ENCODE results near the gene SHROOM3.

DNA sequence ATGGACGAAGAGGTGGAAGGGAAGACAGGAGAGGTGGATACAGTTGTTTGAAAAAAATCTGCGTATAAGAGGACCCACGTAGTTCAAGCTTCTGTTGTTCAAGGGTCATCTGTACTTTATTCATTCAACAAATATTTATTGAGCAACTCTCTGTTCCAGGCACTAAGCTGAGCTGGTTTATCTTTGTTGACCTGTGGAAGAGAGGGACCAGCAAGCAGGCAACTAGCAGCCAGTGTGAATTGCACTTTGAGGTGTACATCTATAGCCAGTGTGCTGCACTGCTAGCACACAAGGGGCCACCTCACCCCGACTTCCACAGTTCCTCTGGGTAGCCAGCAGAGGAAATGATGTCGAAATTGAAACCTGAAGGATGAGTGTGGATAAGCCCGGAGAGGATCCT lies 271.6 kb downstream of the SHROOM3 start:
- no peak for TF ChIP-seq EZH2phosphoT487 (IDR thresholded peaks at IDR 0.05; ENCODE audit: unreplicated experiment)
- TF ChIP-seq, protein P1, sequence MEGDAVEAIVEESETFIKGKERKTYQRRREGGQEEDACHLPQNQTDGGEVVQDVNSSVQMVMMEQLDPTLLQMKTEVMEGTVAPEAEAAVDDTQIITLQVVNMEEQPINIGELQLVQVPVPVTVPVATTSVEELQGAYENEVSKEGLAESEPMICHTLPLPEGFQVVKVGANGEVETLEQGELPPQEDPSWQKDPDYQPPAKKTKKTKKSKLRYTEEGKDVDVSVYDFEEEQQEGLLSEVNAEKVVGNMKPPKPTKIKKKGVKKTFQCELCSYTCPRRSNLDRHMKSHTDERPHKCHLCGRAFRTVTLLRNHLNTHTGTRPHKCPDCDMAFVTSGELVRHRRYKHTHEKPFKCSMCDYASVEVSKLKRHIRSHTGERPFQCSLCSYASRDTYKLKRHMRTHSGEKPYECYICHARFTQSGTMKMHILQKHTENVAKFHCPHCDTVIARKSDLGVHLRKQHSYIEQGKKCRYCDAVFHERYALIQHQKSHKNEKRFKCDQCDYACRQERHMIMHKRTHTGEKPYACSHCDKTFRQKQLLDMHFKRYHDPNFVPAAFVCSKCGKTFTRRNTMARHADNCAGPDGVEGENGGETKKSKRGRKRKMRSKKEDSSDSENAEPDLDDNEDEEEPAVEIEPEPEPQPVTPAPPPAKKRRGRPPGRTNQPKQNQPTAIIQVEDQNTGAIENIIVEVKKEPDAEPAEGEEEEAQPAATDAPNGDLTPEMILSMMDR (conservative IDR thresholded peaks at IDR 0.05; ENCODE audit: low read depth in 2 of 2): no peak
- no peak for TF ChIP-seq POLR2AphosphoS5 (IDR thresholded peaks at IDR 0.05; ENCODE audit: low read depth)
- no peak for TF ChIP-seq JUNB (IDR thresholded peaks at IDR 0.05; ENCODE audit: unreplicated experiment)
- TF ChIP-seq, protein P2, sequence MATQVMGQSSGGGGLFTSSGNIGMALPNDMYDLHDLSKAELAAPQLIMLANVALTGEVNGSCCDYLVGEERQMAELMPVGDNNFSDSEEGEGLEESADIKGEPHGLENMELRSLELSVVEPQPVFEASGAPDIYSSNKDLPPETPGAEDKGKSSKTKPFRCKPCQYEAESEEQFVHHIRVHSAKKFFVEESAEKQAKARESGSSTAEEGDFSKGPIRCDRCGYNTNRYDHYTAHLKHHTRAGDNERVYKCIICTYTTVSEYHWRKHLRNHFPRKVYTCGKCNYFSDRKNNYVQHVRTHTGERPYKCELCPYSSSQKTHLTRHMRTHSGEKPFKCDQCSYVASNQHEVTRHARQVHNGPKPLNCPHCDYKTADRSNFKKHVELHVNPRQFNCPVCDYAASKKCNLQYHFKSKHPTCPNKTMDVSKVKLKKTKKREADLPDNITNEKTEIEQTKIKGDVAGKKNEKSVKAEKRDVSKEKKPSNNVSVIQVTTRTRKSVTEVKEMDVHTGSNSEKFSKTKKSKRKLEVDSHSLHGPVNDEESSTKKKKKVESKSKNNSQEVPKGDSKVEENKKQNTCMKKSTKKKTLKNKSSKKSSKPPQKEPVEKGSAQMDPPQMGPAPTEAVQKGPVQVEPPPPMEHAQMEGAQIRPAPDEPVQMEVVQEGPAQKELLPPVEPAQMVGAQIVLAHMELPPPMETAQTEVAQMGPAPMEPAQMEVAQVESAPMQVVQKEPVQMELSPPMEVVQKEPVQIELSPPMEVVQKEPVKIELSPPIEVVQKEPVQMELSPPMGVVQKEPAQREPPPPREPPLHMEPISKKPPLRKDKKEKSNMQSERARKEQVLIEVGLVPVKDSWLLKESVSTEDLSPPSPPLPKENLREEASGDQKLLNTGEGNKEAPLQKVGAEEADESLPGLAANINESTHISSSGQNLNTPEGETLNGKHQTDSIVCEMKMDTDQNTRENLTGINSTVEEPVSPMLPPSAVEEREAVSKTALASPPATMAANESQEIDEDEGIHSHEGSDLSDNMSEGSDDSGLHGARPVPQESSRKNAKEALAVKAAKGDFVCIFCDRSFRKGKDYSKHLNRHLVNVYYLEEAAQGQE (IDR thresholded peaks at IDR 0.05; ENCODE audit: unreplicated experiment): no peak
- no peak for TF ChIP-seq EZH2 (IDR thresholded peaks at IDR 0.05; ENCODE audit: low read depth, unreplicated experiment)
- no peak for TF ChIP-seq STAT1 (IDR thresholded peaks at IDR 0.05; ENCODE audit: unreplicated experiment)
- TF ChIP-seq NANOG (IDR thresholded peaks at IDR 0.05; ENCODE audit: borderline replicate concordance): no peak
- TF ChIP-seq, protein P3, sequence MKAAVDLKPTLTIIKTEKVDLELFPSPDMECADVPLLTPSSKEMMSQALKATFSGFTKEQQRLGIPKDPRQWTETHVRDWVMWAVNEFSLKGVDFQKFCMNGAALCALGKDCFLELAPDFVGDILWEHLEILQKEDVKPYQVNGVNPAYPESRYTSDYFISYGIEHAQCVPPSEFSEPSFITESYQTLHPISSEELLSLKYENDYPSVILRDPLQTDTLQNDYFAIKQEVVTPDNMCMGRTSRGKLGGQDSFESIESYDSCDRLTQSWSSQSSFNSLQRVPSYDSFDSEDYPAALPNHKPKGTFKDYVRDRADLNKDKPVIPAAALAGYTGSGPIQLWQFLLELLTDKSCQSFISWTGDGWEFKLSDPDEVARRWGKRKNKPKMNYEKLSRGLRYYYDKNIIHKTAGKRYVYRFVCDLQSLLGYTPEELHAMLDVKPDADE (IDR thresholded peaks at IDR 0.05): no peak
- TF ChIP-seq CREB1 (CRISPR knock-in tag; IDR thresholded peaks at IDR 0.05; ENCODE audit: low read depth): no peak
- no peak for TF ChIP-seq ZNF331 (CRISPR knock-in tag; IDR thresholded peaks at IDR 0.05; ENCODE audit: low read depth)
- TF ChIP-seq, protein P4, sequence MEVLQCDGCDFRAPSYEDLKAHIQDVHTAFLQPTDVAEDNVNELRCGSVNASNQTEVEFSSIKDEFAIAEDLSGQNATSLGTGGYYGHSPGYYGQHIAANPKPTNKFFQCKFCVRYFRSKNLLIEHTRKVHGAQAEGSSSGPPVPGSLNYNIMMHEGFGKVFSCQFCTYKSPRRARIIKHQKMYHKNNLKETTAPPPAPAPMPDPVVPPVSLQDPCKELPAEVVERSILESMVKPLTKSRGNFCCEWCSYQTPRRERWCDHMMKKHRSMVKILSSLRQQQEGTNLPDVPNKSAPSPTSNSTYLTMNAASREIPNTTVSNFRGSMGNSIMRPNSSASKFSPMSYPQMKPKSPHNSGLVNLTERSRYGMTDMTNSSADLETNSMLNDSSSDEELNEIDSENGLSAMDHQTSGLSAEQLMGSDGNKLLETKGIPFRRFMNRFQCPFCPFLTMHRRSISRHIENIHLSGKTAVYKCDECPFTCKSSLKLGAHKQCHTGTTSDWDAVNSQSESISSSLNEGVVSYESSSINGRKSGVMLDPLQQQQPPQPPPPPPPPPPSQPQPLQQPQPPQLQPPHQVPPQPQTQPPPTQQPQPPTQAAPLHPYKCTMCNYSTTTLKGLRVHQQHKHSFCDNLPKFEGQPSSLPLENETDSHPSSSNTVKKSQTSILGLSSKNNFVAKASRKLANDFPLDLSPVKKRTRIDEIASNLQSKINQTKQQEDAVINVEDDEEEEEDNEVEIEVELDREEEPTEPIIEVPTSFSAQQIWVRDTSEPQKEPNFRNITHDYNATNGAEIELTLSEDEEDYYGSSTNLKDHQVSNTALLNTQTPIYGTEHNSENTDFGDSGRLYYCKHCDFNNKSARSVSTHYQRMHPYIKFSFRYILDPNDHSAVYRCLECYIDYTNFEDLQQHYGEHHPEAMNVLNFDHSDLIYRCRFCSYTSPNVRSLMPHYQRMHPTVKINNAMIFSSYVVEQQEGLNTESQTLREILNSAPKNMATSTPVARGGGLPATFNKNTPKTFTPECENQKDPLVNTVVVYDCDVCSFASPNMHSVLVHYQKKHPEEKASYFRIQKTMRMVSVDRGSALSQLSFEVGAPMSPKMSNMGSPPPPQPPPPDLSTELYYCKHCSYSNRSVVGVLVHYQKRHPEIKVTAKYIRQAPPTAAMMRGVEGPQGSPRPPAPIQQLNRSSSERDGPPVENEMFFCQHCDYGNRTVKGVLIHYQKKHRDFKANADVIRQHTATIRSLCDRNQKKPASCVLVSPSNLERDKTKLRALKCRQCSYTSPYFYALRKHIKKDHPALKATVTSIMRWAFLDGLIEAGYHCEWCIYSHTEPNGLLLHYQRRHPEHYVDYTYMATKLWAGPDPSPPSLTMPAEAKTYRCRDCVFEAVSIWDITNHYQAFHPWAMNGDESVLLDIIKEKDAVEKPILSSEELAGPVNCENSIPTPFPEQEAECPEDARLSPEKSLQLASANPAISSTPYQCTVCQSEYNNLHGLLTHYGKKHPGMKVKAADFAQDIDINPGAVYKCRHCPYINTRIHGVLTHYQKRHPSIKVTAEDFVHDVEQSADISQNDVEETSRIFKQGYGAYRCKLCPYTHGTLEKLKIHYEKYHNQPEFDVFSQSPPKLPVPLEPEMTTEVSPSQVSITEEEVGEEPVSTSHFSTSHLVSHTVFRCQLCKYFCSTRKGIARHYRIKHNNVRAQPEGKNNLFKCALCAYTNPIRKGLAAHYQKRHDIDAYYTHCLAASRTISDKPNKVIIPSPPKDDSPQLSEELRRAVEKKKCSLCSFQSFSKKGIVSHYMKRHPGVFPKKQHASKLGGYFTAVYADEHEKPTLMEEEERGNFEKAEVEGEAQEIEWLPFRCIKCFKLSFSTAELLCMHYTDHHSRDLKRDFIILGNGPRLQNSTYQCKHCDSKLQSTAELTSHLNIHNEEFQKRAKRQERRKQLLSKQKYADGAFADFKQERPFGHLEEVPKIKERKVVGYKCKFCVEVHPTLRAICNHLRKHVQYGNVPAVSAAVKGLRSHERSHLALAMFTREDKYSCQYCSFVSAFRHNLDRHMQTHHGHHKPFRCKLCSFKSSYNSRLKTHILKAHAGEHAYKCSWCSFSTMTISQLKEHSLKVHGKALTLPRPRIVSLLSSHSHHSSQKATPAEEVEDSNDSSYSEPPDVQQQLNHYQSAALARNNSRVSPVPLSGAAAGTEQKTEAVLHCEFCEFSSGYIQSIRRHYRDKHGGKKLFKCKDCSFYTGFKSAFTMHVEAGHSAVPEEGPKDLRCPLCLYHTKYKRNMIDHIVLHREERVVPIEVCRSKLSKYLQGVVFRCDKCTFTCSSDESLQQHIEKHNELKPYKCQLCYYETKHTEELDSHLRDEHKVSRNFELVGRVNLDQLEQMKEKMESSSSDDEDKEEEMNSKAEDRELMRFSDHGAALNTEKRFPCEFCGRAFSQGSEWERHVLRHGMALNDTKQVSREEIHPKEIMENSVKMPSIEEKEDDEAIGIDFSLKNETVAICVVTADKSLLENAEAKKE (CRISPR knock-in tag; IDR thresholded peaks at IDR 0.05): no peak
- TF ChIP-seq ZNF114 (CRISPR knock-in tag; IDR thresholded peaks at IDR 0.05): no peak

Data from GM23338 (cell line).